OCI-LY3 (cell line): ENCODE data around the gene CARD9.

Experiments used
- CTCF ChIP-seq: fragments of 200-600, 300-600 bp; sonication (generic); IDR thresholded peaks from 2 replicates; pipeline ENCODE4 v1.5.1; 2014; ENCODE audit warnings: antibody characterized with exemption, low read length, low read depth
- EZH2phosphoT487 ChIP-seq: fragments of 200-600 bp; shearing (Covaris generic); IDR thresholded peaks from 2 replicates; pipeline ENCODE4 v1.6.1; 2018; ENCODE audit warnings: antibody characterized with exemption, mixed run types, low read depth

- TF ChIP-seq CTCF (no peak), EZH2phosphoT487 (no peak)
These were observed 31.7 kb downstream of the CARD9 start for GRCh38 chr9:136341769-136342168.
